D721Med (cell line): ENCODE results near the gene PRSS36.

ENCODE experiments used
- DNase-seq: peaks from one replicate; pipeline ENCODE4 v3.0.0; 2011; ENCODE audit warnings: low spot score; ENCODE audit not compliant: insufficient read length
- FAIRE-seq: peaks from 2 replicates; lab custom pipeline; 2011; peaks lifted over from hg19 to GRCh38; lab: Jason Lieb, UNC
- CTCF ChIP-seq: IDR thresholded peaks from 2 replicates; pipeline ENCODE4 v1.5.1; 2012; ENCODE audit warnings: mild to moderate bottlenecking, control low read depth; ENCODE audit not compliant: insufficient read depth; ENCODE audit errors: missing control alignments

PRSS36 gene

GRCh38 chr16:31117384-31118222, 32.3 kb downstream of the PRSS36 start, which contains the start of gene KAT8:
Gene KAT8, plus strand, starts transcription at chr16:31117664. Its CDS starts 18 bp downstream, at chr16:31117682.
- FAIRE-seq (no peak), DNase-seq (peak; percentile 93)
- TF ChIP-seq CTCF, result no peak

- no peak for DNase-seq
- no peak for FAIRE-seq
- no peak for TF ChIP-seq CTCF
Observed at GRCh38 chr16:31114468-31114867, 35.4 kb downstream of the PRSS36 start.

- FAIRE-seq (no peak), DNase-seq (no peak)
- TF ChIP-seq CTCF, result no peak
Observed at GRCh38 chr16:31113121-31114120, 36.4 kb downstream of the PRSS36 start.

GRCh38 chr16:31112711-31113110, 37.2 kb downstream of the PRSS36 start:
- FAIRE-seq, result no peak
- no peak for TF ChIP-seq CTCF

GRCh38 chr16:31111881-31112466, 37.9 kb downstream of the PRSS36 start:
- TF ChIP-seq CTCF, result no peak
- DNase-seq (no peak), FAIRE-seq (no peak)

More at GRCh38 chr16:31112711-31113110, 37.2 kb downstream of the PRSS36 start:
- DNase-seq, result no peak

- no peak for FAIRE-seq
- DNase-seq, result no peak
- TF ChIP-seq CTCF, result no peak
Observed at GRCh38 chr16:31110106-31111034, 39.5 kb downstream of the PRSS36 start.
